Neuronal stem cell (in vitro differentiated cells): ENCODE results near the gene GET3.
A peak's percentile ranks its signal among the peaks of the same experiment; 100 is the strongest.

Experiments
- DNase-seq: peaks from one replicate; pipeline ENCODE4 v3.0.0-alpha.2; 2013; ENCODE audit warnings: low spot score
- H2AFZ ChIP-seq: one replicate; pipeline ENCODE4 v1.6.1; 2013; ENCODE audit warnings: mild to moderate bottlenecking, low read length, inconsistent platforms
- H2AK5ac ChIP-seq: 2 replicates; pipeline ENCODE4 v1.6.1; 2013; ENCODE audit warnings: low read depth, mild to moderate bottlenecking, inconsistent platforms, low read length, moderate library complexity, mixed read lengths
- H2BK120ac ChIP-seq: 2 replicates; pipeline ENCODE4 v1.6.1; 2013; ENCODE audit warnings: low read depth, mild to moderate bottlenecking, inconsistent platforms, low read length, moderate library complexity, mixed read lengths
- H2BK12ac ChIP-seq: one replicate; pipeline ENCODE4 v1.6.1; 2013; ENCODE audit warnings: low read length, inconsistent platforms
- H2BK15ac ChIP-seq: 2 replicates; pipeline ENCODE4 v1.6.1; 2013; ENCODE audit warnings: mild to moderate bottlenecking, low read length, inconsistent platforms, mixed read lengths
- H2BK5ac ChIP-seq: one replicate; pipeline ENCODE4 v1.6.1; 2013; ENCODE audit warnings: inconsistent platforms, mild to moderate bottlenecking, low read length, moderate library complexity
- H3K14ac ChIP-seq: one replicate; pipeline ENCODE4 v1.6.1; 2013; ENCODE audit warnings: low read length, inconsistent platforms
- H3K18ac ChIP-seq: 2 replicates; pipeline ENCODE4 v1.6.1; 2013; ENCODE audit warnings: low read length, inconsistent platforms
- H3K23ac ChIP-seq: 2 replicates; pipeline ENCODE4 v1.6.1; 2013; ENCODE audit warnings: low read depth, mild to moderate bottlenecking, mixed read lengths, low read length, inconsistent platforms; ENCODE audit not compliant: poor library complexity
- H3K27ac ChIP-seq: replicated peaks from 3 replicates; pipeline ENCODE4 v1.5.1; 2013; ENCODE audit warnings: low read length, inconsistent platforms
- H3K27me3 ChIP-seq, 3 experiments: 2 replicates each; pipeline ENCODE4 v1.6.1; 2013; ENCODE audit warnings: low read length in 3 of 3, mild to moderate bottlenecking in 2 of 3, inconsistent platforms in 1 of 3, low read depth in 1 of 3, mixed read lengths in 1 of 3, moderate library complexity in 1 of 3; ENCODE audit not compliant: control insufficient read depth in 3 of 3, insufficient read depth in 3 of 3
- H3K36me3 ChIP-seq, 2 donors: replicated peaks in 1 of 2; 2 replicates each; pipeline ENCODE4 v1.6.1; 2013; ENCODE audit warnings: low read length in 2 of 2; ENCODE audit not compliant: control insufficient read depth in 2 of 2, insufficient read depth in 2 of 2
- H3K4ac ChIP-seq: 2 replicates; pipeline ENCODE4 v1.6.1; 2013; ENCODE audit warnings: inconsistent platforms, mild to moderate bottlenecking, low read length, moderate library complexity
- H3K4me1 ChIP-seq, 2 donors: 1 replicate in 1 of 2; 2 replicates in 1 of 2; pipeline ENCODE4 v1.6.1; 2013; ENCODE audit warnings: low read length in 2 of 2, low read depth in 1 of 2; ENCODE audit not compliant: control insufficient read depth in 2 of 2, insufficient read depth in 1 of 2
- H3K4me2 ChIP-seq: one replicate; pipeline ENCODE4 v1.6.1; 2013; ENCODE audit warnings: mild to moderate bottlenecking, low read length, inconsistent platforms; ENCODE audit not compliant: insufficient read depth, poor library complexity, severe bottlenecking
- H3K4me3 ChIP-seq, 2 donors: 2 replicates each; pipeline ENCODE4 v1.5.1; 2013; ENCODE audit warnings: low read length in 2 of 2, mild to moderate bottlenecking in 2 of 2, inconsistent platforms in 1 of 2, moderate library complexity in 1 of 2
- H3K79me1 ChIP-seq: one replicate; pipeline ENCODE4 v1.6.1; 2013; ENCODE audit warnings: low read depth, mild to moderate bottlenecking, inconsistent platforms, low read length, moderate library complexity
- H3K9ac ChIP-seq: one replicate; pipeline ENCODE4 v1.6.1; 2013; ENCODE audit warnings: mild to moderate bottlenecking, low read depth, low read length, inconsistent platforms; ENCODE audit not compliant: poor library complexity
- H3K9me3 ChIP-seq, 2 donors: replicated peaks in 1 of 2; 2 replicates each; pipeline versions ENCODE3 to v1.6.1; 2013; ENCODE audit warnings: low read length in 2 of 2, mild to moderate bottlenecking in 2 of 2, inconsistent platforms in 1 of 2, low read depth in 1 of 2, mixed read lengths in 1 of 2, moderate library complexity in 1 of 2; ENCODE audit not compliant: control insufficient read depth in 2 of 2, insufficient read depth in 1 of 2
- H4K8ac ChIP-seq: one replicate; pipeline ENCODE4 v1.6.1; 2013; ENCODE audit warnings: low read depth, mild to moderate bottlenecking, inconsistent platforms, low read length, moderate library complexity
- H4K91ac ChIP-seq: one replicate; pipeline ENCODE4 v1.6.1; 2013; ENCODE audit warnings: low read length, low read depth, mild to moderate bottlenecking, inconsistent platforms; ENCODE audit not compliant: poor library complexity
- WGBS, 2 donors: extraction: QIAGEN DNeasy Blood & Tissue Kit; methylation state at CpG; one replicate each; pipeline ENCODE4 v1.1.7; 2013; ENCODE audit warnings: missing lambda C conversion rate in 2 of 2, mixed read lengths in 1 of 2; ENCODE audit not compliant: insufficient read length in 2 of 2, insufficient replicate concordance in 1 of 2; ENCODE audit errors: extremely low coverage in 2 of 2; 5-methylcytosine and 5-hydroxymethylcytosine counted together

Gene GET3

GRCh38 chr19:12783291-12783848 is 46.1 kb downstream of the GET3 start:
- H3K4me1 ChIP-seq = peaks cover 21 to 54% of the 10 kb centered on the region in 2 donors
- H3K4me3 ChIP-seq = peak overlapping the region; percentile 21 to 46
- no CpG with 5 or more reads among the region's 16 CpGs for WGBS, 2 donors

GRCh38 chr19:12783849-12784393 is 46.6 kb downstream of the GET3 start:
- no CpG with 5 or more reads among the region's 19 CpGs for WGBS, 2 donors
- Histone ChIP-seq H4K8ac (no peak overlapping the region), H2BK120ac (no peak overlapping the region), H2BK5ac (peak overlapping the region; percentile 96), H2BK12ac (no peak overlapping the region), H3K9ac (peak overlapping the region; percentile 56), H3K4me3 (peak overlapping the region in 1 of 2 donors; percentile 46), H3K27ac (no peak overlapping the region), H3K4me1 (peaks cover 19 to 54% of the 10 kb centered on the region in 2 donors), H3K9me3 (no peaks in the 10 kb centered on the region), H4K91ac (no peak overlapping the region), H2AFZ (no peak overlapping the region), H3K36me3 (no peaks in the 10 kb centered on the region), H3K23ac (no peak overlapping the region), H3K79me1 (no peaks in the 10 kb centered on the region), H3K27me3 (no peaks in the 10 kb centered on the region), H2AK5ac (peak overlapping the region; percentile 20), H3K14ac (no peak overlapping the region), H3K4me2 (no peak overlapping the region), H3K18ac (peak overlapping the region; percentile 23), H3K4ac (no peak overlapping the region), H2BK15ac (peak overlapping the region; percentile 26)
- DNase-seq = no peak

More at GRCh38 chr19:12783291-12783848, 46.1 kb downstream of the GET3 start:
- DNase-seq = no peak
- H2BK120ac ChIP-seq = peak overlapping the region; percentile 78
- peak overlapping the region; percentile 96 for H2BK5ac ChIP-seq
- H2AK5ac ChIP-seq = peak overlapping the region; percentile 99
- H3K9me3 ChIP-seq = peaks cover 0 to under 1% of the 10 kb centered on the region in 2 donors
- peak overlapping the region; percentile 95 for H3K14ac ChIP-seq
- no peak overlapping the region for H3K4ac ChIP-seq
- peak overlapping the region; percentile 94 for H3K4me2 ChIP-seq
- no peak overlapping the region for H4K91ac ChIP-seq
- H4K8ac ChIP-seq = no peak overlapping the region
- peak overlapping the region; percentile 94 for H3K9ac ChIP-seq
- no peak overlapping the region for H3K27ac ChIP-seq
- no peak overlapping the region for H3K23ac ChIP-seq
- H3K79me1 ChIP-seq = no peaks in the 10 kb centered on the region
- H2BK12ac ChIP-seq = peak overlapping the region; percentile 33
- H2AFZ ChIP-seq = peak overlapping the region; percentile 84
- no peaks in the 10 kb centered on the region for H3K36me3 ChIP-seq
- peaks cover 0 to under 1% (median 0%) of the 10 kb centered on the region in 3 experiments for H3K27me3 ChIP-seq
- peak overlapping the region; percentile 90 for H2BK15ac ChIP-seq
- peak overlapping the region; percentile 99 for H3K18ac ChIP-seq

- DNase-seq = no peak
Observed at GRCh38 chr19:12784394-12784870, 47.1 kb downstream of the GET3 start.

GRCh38 chr19:12784871-12785430 is 47.7 kb downstream of the GET3 start:
- no peaks in the 10 kb centered on the region for H3K36me3 ChIP-seq
- H3K14ac ChIP-seq = no peak overlapping the region
- no peak overlapping the region for H4K91ac ChIP-seq
- H3K4me2 ChIP-seq = no peak overlapping the region
- no peak overlapping the region for H4K8ac ChIP-seq
- peaks cover 21 to 52% of the 10 kb centered on the region in 2 donors for H3K4me1 ChIP-seq
- H3K27ac ChIP-seq = no peak overlapping the region
- no peak overlapping the region for H2BK12ac ChIP-seq
- H2BK15ac ChIP-seq = no peak overlapping the region
- no peak overlapping the region for H3K18ac ChIP-seq
- no peak overlapping the region for H2BK5ac ChIP-seq
- H3K79me1 ChIP-seq = no peaks in the 10 kb centered on the region
- no peak overlapping the region for H3K23ac ChIP-seq
- no peak overlapping the region for H2AK5ac ChIP-seq
- H3K9ac ChIP-seq = no peak overlapping the region
- no peaks in the 10 kb centered on the region for H3K27me3 ChIP-seq
- H3K4ac ChIP-seq = no peak overlapping the region
- H2BK120ac ChIP-seq = no peak overlapping the region
- no peak for DNase-seq
- H2AFZ ChIP-seq = no peak overlapping the region
- H3K4me3 ChIP-seq = no peak overlapping the region
- no CpG with 5 or more reads among the region's 5 CpGs for WGBS, 2 donors
- no peaks in the 10 kb centered on the region for H3K9me3 ChIP-seq

More at GRCh38 chr19:12784394-12784870, 47.1 kb downstream of the GET3 start:
- Histone ChIP-seq H3K27me3 (no peaks in the 10 kb centered on the region), H3K4ac (no peak overlapping the region), H3K4me3 (no peak overlapping the region), H3K79me1 (no peaks in the 10 kb centered on the region), H3K36me3 (no peaks in the 10 kb centered on the region), H3K27ac (no peak overlapping the region), H2BK15ac (no peak overlapping the region), H2BK120ac (no peak overlapping the region), H3K9ac (peak overlapping the region; percentile 56), H2BK5ac (peak overlapping the region; percentile 96), H2BK12ac (no peak overlapping the region), H3K18ac (peak overlapping the region; percentile 9), H3K14ac (no peak overlapping the region), H3K4me2 (no peak overlapping the region), H4K8ac (no peak overlapping the region), H3K4me1 (peaks cover 21 to 53% of the 10 kb centered on the region in 2 donors), H2AFZ (no peak overlapping the region), H3K23ac (no peak overlapping the region), H4K91ac (no peak overlapping the region), H3K9me3 (no peaks in the 10 kb centered on the region), H2AK5ac (peak overlapping the region; percentile 20)
- no CpG with 5 or more reads among the region's 10 CpGs for WGBS, 2 donors
